Ascending aorta (tissue), 2 donors: ENCODE data around the gene SLC52A1. TPM values are rescaled to one million over a fixed set of nuclear protein-coding genes. Genes with fewer than 3 reads are reported as not detected.
"Not testable (repeated sequence)": the region's sequence is repeated elsewhere in the genome, so short reads cannot be mapped to it uniquely, and the experiment has no call there.

Experiments
- DNase-seq, 2 donors: peaks; one replicate each; pipeline ENCODE4 v3.0.0-alpha.2; 2019; ENCODE audit warnings: low spot score in 2 of 2
- H3K27ac ChIP-seq, 2 donors: fragments of 200-600 bp; sonication (generic); one replicate each; pipeline ENCODE4 v1.5.1; 2016 to 2017; ENCODE audit warnings: mild to moderate bottlenecking in 1 of 2
- H3K27me3 ChIP-seq: fragments of 200-600 bp; sonication (generic); one replicate; pipeline ENCODE4 v1.5.1; 2017
- H3K36me3 ChIP-seq, 2 donors: fragments of 200-600 bp; sonication (generic); one replicate each; pipeline ENCODE4 v1.5.1; 2016
- H3K4me1 ChIP-seq, 2 donors: fragments of 200-600 bp; sonication (generic); one replicate each; pipeline ENCODE4 v1.5.1; 2016 to 2017; ENCODE audit warnings: mild to moderate bottlenecking in 1 of 2
- H3K4me3 ChIP-seq, 2 donors: fragments of 200-600 bp; sonication (generic); one replicate each; pipeline ENCODE4 v1.5.1; 2016 to 2017; ENCODE audit warnings: mild to moderate bottlenecking in 1 of 2
- H3K9me3 ChIP-seq, 2 donors: fragments of 200-600 bp; sonication (generic); one replicate each; pipeline ENCODE4 v1.5.1; 2016
- CTCF ChIP-seq, 3 experiments: fragments of 200-600 bp in 2 of 3; fragments of 450-650 bp in 1 of 3; sonication (generic) in 2 of 3; IDR thresholded peaks; one replicate each; pipeline ENCODE4 v1.5.1; 2016 to 2019; ENCODE audit warnings: antibody characterized with exemption in 3 of 3, mild to moderate bottlenecking in 1 of 3, moderate library complexity in 1 of 3
- intact Hi-C: fragments of 100-400 bp; cut with DNase I; formaldehyde crosslinking; loops from one replicate; pipeline ENCODE4 v1.15.1; 2023
- total RNA-seq: library from RNA; depleted of rRNA; stranded (reverse); fragments of >200 nt; gene quantifications from one replicate; pipeline ENCODE4 v1.1.0, GENCODE V29; 2016

Gene SLC52A1
- total RNA-seq: not detected

GRCh38 chr17:5035315-5035714 is at the start of gene SLC52A1:
Gene SLC52A1, minus strand, starts transcription at chr17:5035426. Its CDS starts 820 bp downstream, at chr17:5034606.
- no peak for TF ChIP-seq CTCF (IDR thresholded peaks at IDR 0.05)
- no peak within 1 kb of the TSS for H3K27ac ChIP-seq
- no peaks in the 10 kb centered on the region for H3K27me3 ChIP-seq
- no peaks in the 10 kb centered on the region for H3K36me3 ChIP-seq
- intact Hi-C loops: no loop called here
- peaks cover 0 to 4% of the 10 kb centered on the region in 2 donors for H3K4me1 ChIP-seq
- no peaks in the 10 kb centered on the region for H3K9me3 ChIP-seq
- no peak for DNase-seq
- H3K4me3 ChIP-seq: peak within 1 kb of the TSS in 1 of 2 donors; percentile 16

GRCh38 chr17:5080591-5080990 is 45.4 kb upstream of the SLC52A1 start:
- peaks cover 11 to 18% of the 10 kb centered on the region in 2 donors for H3K36me3 ChIP-seq
- peaks cover 0 to 32% of the 10 kb centered on the region in 2 donors for H3K9me3 ChIP-seq
- no peak for TF ChIP-seq CTCF (IDR thresholded peaks at IDR 0.05)
- intact Hi-C loops: no loop called here
- peaks cover 6 to 10% of the 10 kb centered on the region in 2 donors for H3K4me1 ChIP-seq
- no peak overlapping the region for H3K4me3 ChIP-seq
- no peak overlapping the region for H3K27ac ChIP-seq
- DNase-seq: no peak
- no peaks in the 10 kb centered on the region for H3K27me3 ChIP-seq

- Histone ChIP-seq H3K27ac (peak within 1 kb of the TSS; percentile 70 to 78), H3K27me3 (no peaks in the 10 kb centered on the region), H3K36me3 (peaks cover 4 to 6% of the 10 kb centered on the region in 2 donors), H3K4me1 (peaks cover 6 to 10% of the 10 kb centered on the region in 2 donors), H3K4me3 (peak within 1 kb of the TSS; percentile 78 to 79), H3K9me3 (peaks cover 0 to 12% of the 10 kb centered on the region in 2 donors)
- TF ChIP-seq CTCF (IDR thresholded peaks at IDR 0.05): no peak
- intact Hi-C loops: loop anchor here (2.0 kb wide), 2 partner anchors 32 to 112 kb away; partner anchors contain the start of genes ZNF232 and ZNF594
- DNase-seq: peak; percentile 33 to 90
Observed at GRCh38 chr17:5078106-5079028, 43.1 kb upstream of the SLC52A1 start, which contains the start of gene ZFP3. Gene ZFP3, plus strand, starts transcription at chr17:5078467. Its CDS starts 13,038 bp downstream, at chr17:5091505.

GRCh38 chr17:5077781-5078105 is 42.5 kb upstream of the SLC52A1 start:
- Histone ChIP-seq H3K4me1 (peaks cover 6 to 10% of the 10 kb centered on the region in 2 donors), H3K9me3 (peaks cover 0 to 6% of the 10 kb centered on the region in 2 donors), H3K4me3 (peak overlapping the region; percentile 78 to 79), H3K27me3 (no peaks in the 10 kb centered on the region), H3K36me3 (peaks cover 0 to 4% of the 10 kb centered on the region in 2 donors), H3K27ac (peak overlapping the region; percentile 70 to 78)
- TF ChIP-seq CTCF (IDR thresholded peaks at IDR 0.05): no peak
- intact Hi-C loops: loop anchor here (2.0 kb wide), 2 partner anchors 33 to 113 kb away; partner anchors contain the start of genes ZNF232 and ZNF594
- no peak for DNase-seq

GRCh38 chr17:5077275-5077674 is 42.0 kb upstream of the SLC52A1 start:
- peak overlapping the region; percentile 78 to 79 for H3K4me3 ChIP-seq
- intact Hi-C loops, H3K27me3 ChIP-seq, H3K36me3 ChIP-seq, DNase-seq, H3K4me1 ChIP-seq, H3K9me3 ChIP-seq: not testable (repeated sequence)
- H3K27ac ChIP-seq: peak overlapping the region in 1 of 2 donors; percentile 78

- intact Hi-C loops, H3K4me1 ChIP-seq, H3K4me3 ChIP-seq, H3K36me3 ChIP-seq, DNase-seq, H3K27me3 ChIP-seq, H3K27ac ChIP-seq, H3K9me3 ChIP-seq: not testable (repeated sequence)
Observed at GRCh38 chr17:5075472-5075871, 40.2 kb upstream of the SLC52A1 start.
